T-helper 17 cell (primary cell): Measurements from ENCODE around the gene PSD2. TPM values are rescaled to one million over a fixed set of nuclear protein-coding genes. Genes with fewer than 3 reads are reported as not detected.

Experiments
- ATAC-seq: fragments of 150-1000 bp; cut with Tn5 transposase; 2 replicates; pipeline ENCODE4 v1.10.0; 2021; ENCODE audit warnings: mild to moderate bottlenecking, moderate library complexity
- DNase-seq, 3 donors: peaks; one replicate each; pipeline versions ENCODE4 v3.0.0 to v3.0.0-alpha.2; 2020 to 2021
- H3K9me3 ChIP-seq: one replicate; pipeline ENCODE4 v1.7.0; 2013; ENCODE audit warnings: low read length, mild to moderate bottlenecking; ENCODE audit not compliant: control insufficient read depth, poor library complexity, severe bottlenecking
- H3K27ac Mint-ChIP-seq: one replicate; pipeline ENCODE4 v1.8.0; 2022; ENCODE audit warnings: mild to moderate bottlenecking, moderate library complexity, mixed read lengths
- H3K27me3 Mint-ChIP-seq: one replicate; pipeline ENCODE4 v1.8.0; 2022; ENCODE audit warnings: mixed read lengths
- H3K36me3 Mint-ChIP-seq: one replicate; pipeline ENCODE4 v1.8.0; 2022; ENCODE audit warnings: low read depth, mixed read lengths
- H3K4me1 Mint-ChIP-seq: one replicate; pipeline ENCODE4 v1.8.0; 2022; ENCODE audit warnings: mild to moderate bottlenecking, mixed read lengths
- H3K4me3 Mint-ChIP-seq: one replicate; pipeline ENCODE4 v1.8.0; 2022; ENCODE audit warnings: mild to moderate bottlenecking, moderate library complexity, mixed read lengths
- total RNA-seq, 4 donors: library from RNA in 2 of 4; stranded (reverse) in 2 of 4; gene quantifications; one replicate each; pipeline ENCODE4 v1.2.3 and lab custom pipeline; 2022 to 2026

Gene PSD2
- total RNA-seq, 2 donors from 2014 or later = 0.07 TPM; not detected in 1

GRCh38 chr5:139845846-139846681 is 50.5 kb downstream of the PSD2 start:
- no peak overlapping the region for H3K4me3 Mint-ChIP-seq
- H3K27me3 Mint-ChIP-seq = peaks cover 39% of the 10 kb centered on the region
- no peaks in the 10 kb centered on the region for H3K9me3 ChIP-seq
- H3K36me3 Mint-ChIP-seq = peaks cover 5% of the 10 kb centered on the region
- peaks cover 17% of the 10 kb centered on the region for H3K4me1 Mint-ChIP-seq
- no peak overlapping the region for H3K27ac Mint-ChIP-seq
- ATAC-seq (no peak), DNase-seq (no peak)

GRCh38 chr5:139847091-139847490 is 51.5 kb downstream of the PSD2 start:
- DNase-seq = no peak
- ATAC-seq = no peak
- Mint-ChIP-seq H3K27ac (no peak overlapping the region), H3K4me3 (peak overlapping the region; percentile 77), H3K4me1 (peaks cover 18% of the 10 kb centered on the region), H3K36me3 (peaks cover 5% of the 10 kb centered on the region), H3K27me3 (peaks cover 32% of the 10 kb centered on the region)
- H3K9me3 ChIP-seq = no peaks in the 10 kb centered on the region

DNA sequence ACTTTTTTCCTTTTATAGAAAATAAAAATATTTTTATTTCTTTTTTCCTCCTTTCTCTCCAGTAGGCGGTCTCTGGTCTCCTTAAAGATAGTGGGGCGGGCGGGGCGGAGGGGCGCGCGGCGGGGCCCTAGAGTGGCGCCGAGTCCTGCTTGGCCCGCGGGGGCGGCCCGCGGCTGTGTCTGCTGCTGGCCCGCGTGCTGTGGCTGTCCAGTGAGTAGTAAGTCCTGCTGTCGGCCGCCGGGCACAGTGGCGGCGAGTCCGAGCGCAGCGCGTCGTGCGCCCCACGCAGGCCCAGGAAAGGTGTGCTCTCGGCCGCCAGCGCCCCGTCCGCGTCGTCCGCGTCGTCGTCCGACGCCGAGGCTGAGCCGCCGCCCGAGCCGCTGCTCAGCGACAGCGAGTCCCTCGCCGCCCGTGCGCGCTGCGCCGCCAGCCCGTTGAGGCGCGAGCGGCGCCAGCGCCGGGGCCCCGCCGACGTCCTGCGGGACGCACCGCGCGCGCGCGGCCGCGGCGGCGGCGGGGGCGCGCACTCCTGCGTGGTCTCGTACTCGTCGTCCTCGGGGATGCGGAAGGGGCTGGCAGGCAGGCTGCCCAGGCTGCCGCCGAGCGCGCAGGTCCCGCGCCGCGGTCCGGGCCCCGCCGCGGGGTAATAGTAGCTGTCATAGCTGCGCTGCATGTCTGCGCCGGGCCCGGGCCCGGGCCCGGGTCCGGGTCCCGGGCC is 52.3 kb downstream of the PSD2 start:
- no peaks in the 10 kb centered on the region for H3K9me3 ChIP-seq
- H3K27me3 Mint-ChIP-seq = peaks cover 24% of the 10 kb centered on the region
- H3K4me1 Mint-ChIP-seq = peaks cover 20% of the 10 kb centered on the region
- H3K27ac Mint-ChIP-seq = no peak overlapping the region
- peak; percentile 57 to 73 (median 68) for DNase-seq
- H3K36me3 Mint-ChIP-seq = peaks cover 5% of the 10 kb centered on the region
- H3K4me3 Mint-ChIP-seq = peak overlapping the region; percentile 87
- peak; percentile 90 for ATAC-seq

- no peak for DNase-seq
- ATAC-seq = peak; percentile 16
- Mint-ChIP-seq H3K27me3 (peaks cover 17% of the 10 kb centered on the region), H3K27ac (peak overlapping the region; percentile 79), H3K36me3 (peaks cover 5% of the 10 kb centered on the region), H3K4me3 (peak overlapping the region; percentile 87), H3K4me1 (peaks cover 22% of the 10 kb centered on the region)
- H3K9me3 ChIP-seq = no peaks in the 10 kb centered on the region
These were observed 53.0 kb downstream of the PSD2 start for GRCh38 chr5:139848508-139849100.

DNA sequence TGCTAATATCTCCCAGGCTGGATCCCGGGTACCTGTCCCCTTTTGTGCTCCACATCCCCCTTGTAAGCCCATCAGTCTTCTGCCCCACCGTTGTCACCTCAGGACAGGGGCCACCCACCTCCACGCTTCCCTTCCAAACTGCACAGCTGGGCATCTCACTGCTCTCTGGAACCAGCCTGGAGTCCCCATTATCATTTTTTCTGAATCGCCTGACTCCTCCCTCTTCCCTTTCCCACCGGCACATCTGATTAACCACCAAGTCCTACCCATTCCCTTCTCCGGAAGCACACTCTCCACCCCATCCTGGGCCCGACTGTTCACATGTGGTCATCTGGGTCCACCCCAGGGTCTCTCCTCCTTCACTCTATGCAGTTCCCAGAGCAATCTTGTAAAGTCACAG is 53.9 kb downstream of the PSD2 start:
- peak overlapping the region; percentile 79 for H3K27ac Mint-ChIP-seq
- DNase-seq = no peak
- peaks cover 5% of the 10 kb centered on the region for H3K36me3 Mint-ChIP-seq

DNA sequence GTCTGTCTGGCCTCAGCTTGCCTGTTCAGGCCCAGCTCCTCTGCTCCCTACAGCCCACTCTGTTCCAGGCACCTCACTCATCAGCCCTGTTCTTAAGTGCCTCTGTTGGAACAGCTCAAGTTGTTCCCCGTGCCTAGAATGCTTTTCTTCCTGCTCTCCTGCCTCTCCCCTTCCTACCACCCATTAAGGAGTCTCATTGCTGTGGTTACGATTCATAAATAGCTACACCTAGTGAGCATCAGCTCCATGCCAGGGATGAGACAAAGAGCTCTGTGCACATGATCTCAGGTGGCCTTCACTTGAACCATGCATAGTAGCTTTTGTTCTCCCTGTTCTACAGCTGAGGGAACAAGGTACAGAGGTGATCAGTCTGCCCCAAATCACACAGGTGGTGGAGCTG is 54.3 kb downstream of the PSD2 start:
- ATAC-seq (no peak), DNase-seq (no peak)
- H3K4me1 Mint-ChIP-seq = peaks cover 20% of the 10 kb centered on the region
- peaks cover 5% of the 10 kb centered on the region for H3K36me3 Mint-ChIP-seq
- peak overlapping the region; percentile 87 for H3K4me3 Mint-ChIP-seq
- H3K9me3 ChIP-seq = no peaks in the 10 kb centered on the region
- H3K27me3 Mint-ChIP-seq = peaks cover 9% of the 10 kb centered on the region
- peak overlapping the region; percentile 79 for H3K27ac Mint-ChIP-seq

More for the DNA sequence above, 53.9 kb downstream of the PSD2 start:
- Mint-ChIP-seq H3K4me3 (peak overlapping the region; percentile 87), H3K27me3 (peaks cover 13% of the 10 kb centered on the region), H3K4me1 (peaks cover 22% of the 10 kb centered on the region)
- H3K9me3 ChIP-seq = no peaks in the 10 kb centered on the region
- ATAC-seq = no peak

DNA sequence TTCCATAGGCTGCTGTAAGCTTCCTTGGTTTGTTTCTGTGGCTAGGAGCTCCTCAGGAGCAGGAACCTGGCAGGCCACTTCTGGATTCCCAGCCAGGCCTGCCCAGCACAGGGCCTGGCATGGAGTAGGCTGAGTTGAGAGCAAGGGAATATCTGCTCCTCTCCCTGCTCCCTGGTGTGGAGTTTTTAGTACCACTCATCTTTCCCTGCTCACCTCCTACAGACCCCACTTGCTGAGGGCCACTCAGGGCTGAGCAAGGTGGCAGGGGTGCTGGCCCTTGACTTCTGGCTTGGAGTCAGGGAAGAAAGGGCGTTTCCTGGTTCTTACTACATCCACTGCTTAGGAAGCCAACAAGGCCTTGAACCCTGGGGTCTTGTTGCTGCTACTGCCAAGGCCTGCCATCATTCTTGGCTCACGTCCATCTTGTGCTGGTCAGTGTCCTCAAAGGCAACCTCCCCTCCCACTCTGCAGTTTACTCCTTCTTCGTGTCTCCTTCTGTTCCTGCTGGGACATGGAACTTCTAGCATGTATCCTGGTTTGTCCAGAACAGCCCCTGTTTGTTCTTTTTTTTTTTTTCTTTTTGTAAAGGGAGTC is 54.9 kb downstream of the PSD2 start:
- no peak for ATAC-seq
- Mint-ChIP-seq H3K4me1 (peaks cover 20% of the 10 kb centered on the region), H3K4me3 (peak overlapping the region; percentile 87), H3K27ac (no peak overlapping the region), H3K36me3 (peaks cover 5% of the 10 kb centered on the region), H3K27me3 (peaks cover 3% of the 10 kb centered on the region)
- DNase-seq = no peak
- H3K9me3 ChIP-seq = no peaks in the 10 kb centered on the region

DNA sequence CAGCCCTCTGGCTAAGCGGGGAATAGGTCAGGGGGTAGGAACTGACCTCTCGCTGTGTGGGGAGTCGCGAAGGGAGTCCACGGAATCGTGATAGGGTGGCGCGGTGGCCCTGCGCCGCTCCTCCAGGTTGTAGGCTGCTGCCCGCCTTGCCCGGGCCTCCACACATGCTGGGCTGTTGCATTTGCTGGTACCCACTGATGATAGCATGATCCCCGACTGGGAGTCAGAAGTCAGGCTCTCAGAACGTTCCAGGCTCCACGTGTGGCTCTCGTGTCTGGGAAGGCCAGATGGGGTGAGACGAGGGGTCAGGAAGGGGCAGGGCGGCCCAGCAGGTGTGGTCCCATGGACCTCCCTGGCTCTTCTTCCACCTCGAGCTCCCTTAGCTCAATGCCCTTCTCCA is 56.0 kb downstream of the PSD2 start:
- H3K9me3 ChIP-seq = no peaks in the 10 kb centered on the region
- ATAC-seq (no peak), DNase-seq (no peak)
- peaks cover 20% of the 10 kb centered on the region for H3K4me1 Mint-ChIP-seq
- H3K27ac Mint-ChIP-seq = no peak overlapping the region
- H3K27me3 Mint-ChIP-seq = no peaks in the 10 kb centered on the region
- peaks cover 5% of the 10 kb centered on the region for H3K36me3 Mint-ChIP-seq
- no peak overlapping the region for H3K4me3 Mint-ChIP-seq

DNA sequence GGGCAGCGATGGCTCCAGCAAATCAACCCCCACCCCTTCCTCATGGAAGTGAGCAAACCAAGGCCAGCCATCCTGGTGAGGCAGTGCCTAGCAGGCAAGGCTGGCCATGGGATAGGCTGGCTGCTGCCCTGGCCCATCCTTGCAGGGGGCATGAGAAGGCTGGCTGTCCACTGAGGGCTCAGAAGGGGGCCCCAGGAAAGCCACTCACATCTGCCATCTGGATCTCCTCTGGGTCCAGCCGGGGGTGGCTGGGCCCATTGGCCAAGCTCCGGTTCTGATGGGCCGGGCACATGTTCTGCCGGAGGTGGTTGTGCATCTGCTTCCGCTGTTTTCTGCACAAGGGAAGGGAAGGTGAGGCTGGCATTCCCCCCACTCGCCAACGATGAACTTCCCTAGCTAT is 57.1 kb downstream of the PSD2 start:
- Mint-ChIP-seq H3K27me3 (no peaks in the 10 kb centered on the region), H3K4me3 (no peak overlapping the region), H3K4me1 (peaks cover 17% of the 10 kb centered on the region), H3K27ac (no peak overlapping the region), H3K36me3 (peaks cover 2% of the 10 kb centered on the region)
- H3K9me3 ChIP-seq = no peaks in the 10 kb centered on the region
- no peak for ATAC-seq
- no peak for DNase-seq

DNA sequence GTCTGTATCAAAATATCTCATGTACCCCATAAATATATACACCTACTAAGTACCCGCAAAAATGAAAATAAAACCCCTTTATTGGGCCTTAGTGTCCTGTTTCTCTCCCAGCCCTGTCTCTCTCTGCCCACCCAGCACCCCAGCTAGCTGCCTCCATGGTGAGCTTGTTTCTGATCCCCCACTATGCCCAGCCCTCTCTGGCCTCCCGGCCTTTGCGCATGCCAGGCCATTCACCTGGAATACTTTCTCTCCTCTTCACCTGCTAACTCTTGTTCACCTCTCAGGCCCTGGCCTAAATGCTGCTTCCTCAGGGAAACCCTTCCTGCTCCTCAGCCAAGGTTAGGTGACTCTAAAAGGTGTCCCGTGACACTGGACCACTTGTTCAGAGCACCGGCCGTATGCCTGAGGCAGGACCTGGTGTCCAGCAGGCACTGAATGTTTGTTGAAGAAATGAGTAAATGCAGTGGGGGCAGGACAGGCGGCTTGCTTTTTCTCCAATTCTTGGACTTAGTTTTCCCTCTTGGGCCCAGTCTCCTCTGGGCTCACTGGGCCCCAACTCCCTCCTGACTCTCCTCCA is 58.5 kb downstream of the PSD2 start:
- ATAC-seq (no peak), DNase-seq (no peak)
- peaks cover 2% of the 10 kb centered on the region for H3K36me3 Mint-ChIP-seq
- no peaks in the 10 kb centered on the region for H3K9me3 ChIP-seq
- no peak overlapping the region for H3K4me3 Mint-ChIP-seq
- peaks cover 13% of the 10 kb centered on the region for H3K4me1 Mint-ChIP-seq
- no peak overlapping the region for H3K27ac Mint-ChIP-seq
- H3K27me3 Mint-ChIP-seq = no peaks in the 10 kb centered on the region

GRCh38 chr5:139854953-139855352 is 59.3 kb downstream of the PSD2 start:
- no peak overlapping the region for H3K4me3 Mint-ChIP-seq
- ATAC-seq (no peak), DNase-seq (no peak)
- no peaks in the 10 kb centered on the region for H3K36me3 Mint-ChIP-seq
- H3K27me3 Mint-ChIP-seq = no peaks in the 10 kb centered on the region
- H3K4me1 Mint-ChIP-seq = peaks cover 8% of the 10 kb centered on the region
- H3K9me3 ChIP-seq = no peaks in the 10 kb centered on the region
- no peak overlapping the region for H3K27ac Mint-ChIP-seq

DNA sequence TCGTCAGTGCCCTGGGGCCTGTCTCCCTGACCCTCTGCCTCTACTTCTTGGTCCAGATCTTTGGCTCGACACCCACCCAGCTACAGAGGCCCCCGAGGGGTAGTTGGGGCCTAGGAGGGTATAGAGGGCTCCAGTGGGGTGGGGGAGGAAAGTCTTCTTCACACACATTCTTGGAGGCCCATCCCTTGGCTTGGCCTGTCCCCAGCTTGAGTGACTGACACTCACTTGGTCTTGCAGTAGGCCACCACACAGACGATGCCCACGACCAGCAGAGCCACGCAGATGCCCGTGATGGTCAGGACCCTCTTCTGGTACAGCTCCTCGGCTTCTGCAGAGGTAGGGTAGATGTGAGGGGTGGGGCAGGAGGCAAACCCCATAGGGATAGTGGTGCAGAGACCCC is 59.8 kb downstream of the PSD2 start:
- DNase-seq (no peak), ATAC-seq (no peak)
- H3K4me3 Mint-ChIP-seq = no peak overlapping the region
- H3K4me1 Mint-ChIP-seq = peaks cover 7% of the 10 kb centered on the region
- H3K9me3 ChIP-seq = no peaks in the 10 kb centered on the region
- no peaks in the 10 kb centered on the region for H3K36me3 Mint-ChIP-seq
- H3K27me3 Mint-ChIP-seq = no peaks in the 10 kb centered on the region
- H3K27ac Mint-ChIP-seq = peak overlapping the region; percentile 9
